C4-2B (cell line): ENCODE measurements around the gene NRN1L.

Experiments
- ZFX ChIP-seq: fragments of 450-650 bp; IDR thresholded peaks from 2 replicates; pipeline ENCODE4 v1.6.1; 2017
- TF ChIP-seq, protein P1 (sequence below): fragments of 450-650 bp; conservative IDR thresholded peaks from 2 replicates; pipeline ENCODE4 v1.5.1; 2017; ENCODE audit warnings: mild to moderate bottlenecking

DNA sequence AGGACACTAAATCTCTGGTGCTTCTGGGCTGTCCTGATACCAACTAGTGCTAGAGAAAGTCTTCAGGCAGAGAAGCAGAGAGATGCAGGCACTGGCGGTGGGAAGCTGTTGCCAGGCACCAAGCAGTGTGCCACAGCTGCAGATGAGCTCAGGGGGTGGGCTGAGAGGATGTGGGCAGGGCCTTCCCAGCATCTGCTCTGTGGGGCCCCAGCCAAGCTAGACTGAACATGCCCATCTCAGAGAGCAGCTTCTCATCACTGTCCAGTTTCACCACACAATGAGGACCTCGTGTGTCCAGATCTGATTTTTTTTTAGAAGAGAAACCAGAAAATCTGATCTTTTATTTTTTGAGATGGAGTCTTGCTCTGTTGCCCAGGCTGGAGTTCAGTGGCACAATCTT is 25.5 kb downstream of the NRN1L start:
- TF ChIP-seq, protein P1, sequence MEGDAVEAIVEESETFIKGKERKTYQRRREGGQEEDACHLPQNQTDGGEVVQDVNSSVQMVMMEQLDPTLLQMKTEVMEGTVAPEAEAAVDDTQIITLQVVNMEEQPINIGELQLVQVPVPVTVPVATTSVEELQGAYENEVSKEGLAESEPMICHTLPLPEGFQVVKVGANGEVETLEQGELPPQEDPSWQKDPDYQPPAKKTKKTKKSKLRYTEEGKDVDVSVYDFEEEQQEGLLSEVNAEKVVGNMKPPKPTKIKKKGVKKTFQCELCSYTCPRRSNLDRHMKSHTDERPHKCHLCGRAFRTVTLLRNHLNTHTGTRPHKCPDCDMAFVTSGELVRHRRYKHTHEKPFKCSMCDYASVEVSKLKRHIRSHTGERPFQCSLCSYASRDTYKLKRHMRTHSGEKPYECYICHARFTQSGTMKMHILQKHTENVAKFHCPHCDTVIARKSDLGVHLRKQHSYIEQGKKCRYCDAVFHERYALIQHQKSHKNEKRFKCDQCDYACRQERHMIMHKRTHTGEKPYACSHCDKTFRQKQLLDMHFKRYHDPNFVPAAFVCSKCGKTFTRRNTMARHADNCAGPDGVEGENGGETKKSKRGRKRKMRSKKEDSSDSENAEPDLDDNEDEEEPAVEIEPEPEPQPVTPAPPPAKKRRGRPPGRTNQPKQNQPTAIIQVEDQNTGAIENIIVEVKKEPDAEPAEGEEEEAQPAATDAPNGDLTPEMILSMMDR, result no peak
- TF ChIP-seq ZFX, result no peak
